ENCODE results near the gene HINFP.
"Not testable (repeated sequence)": the region's sequence is repeated elsewhere in the genome, so short reads cannot be mapped to it uniquely, and the experiment has no call there.

Gene HINFP

GRCh38 chr11:119117004-119117706, 4.2 kb upstream of the HINFP start:
- no peak for DNase-seq (ENCODE audit: low spot score)

- DNase-seq (ENCODE audit: low spot score) = no peak
These were observed 3.2 kb upstream of the HINFP start for GRCh38 chr11:119118227-119118626.

- DNase-seq (ENCODE audit: low spot score) = no peak
These were observed 2.4 kb upstream of the HINFP start for GRCh38 chr11:119118946-119119345.

GRCh38 chr11:119120639-119121007, 757 bp upstream of the HINFP start:
- DNase-seq (ENCODE audit: low spot score) = no peak

GRCh38 chr11:119121811-119122124, 388 bp downstream of the HINFP start:
- no peak for DNase-seq (ENCODE audit: low spot score)

- DNase-seq (ENCODE audit: low spot score) = no peak
These were observed 4.4 kb downstream of the HINFP start for GRCh38 chr11:119125821-119126220.

- DNase-seq (ENCODE audit: low spot score) = no peak
These were observed 5.4 kb downstream of the HINFP start for GRCh38 chr11:119126675-119127268.

- no peak for DNase-seq (ENCODE audit: low spot score)
These were observed 9.3 kb downstream of the HINFP start for GRCh38 chr11:119130662-119131061.

GRCh38 chr11:119134389-119134978, 13.1 kb downstream of the HINFP start:
- DNase-seq (ENCODE audit: low spot score) = no peak

GRCh38 chr11:119139276-119139675, 17.9 kb downstream of the HINFP start:
- DNase-seq (ENCODE audit: low spot score) = not testable (repeated sequence)

- peak; percentile 74 for DNase-seq (ENCODE audit: low spot score)
These were observed 23.6 kb downstream of the HINFP start for GRCh38 chr11:119144825-119145486.

- DNase-seq (ENCODE audit: low spot score) = no peak
These were observed 24.2 kb downstream of the HINFP start for GRCh38 chr11:119145551-119145950.

- DNase-seq (ENCODE audit: low spot score) = no peak
These were observed 26.4 kb downstream of the HINFP start for GRCh38 chr11:119147604-119148333.

- no peak for DNase-seq (ENCODE audit: low spot score)
These were observed 27.3 kb downstream of the HINFP start for GRCh38 chr11:119148720-119149017.

GRCh38 chr11:119149018-119149785, 27.8 kb downstream of the HINFP start, which contains the start of gene ABCG4:
Gene ABCG4, plus strand, starts transcription at chr11:119149052. Its CDS starts 914 bp downstream, at chr11:119149966.
- DNase-seq (ENCODE audit: low spot score) = no peak

- no peak for DNase-seq (ENCODE audit: low spot score)
These were observed 28.5 kb downstream of the HINFP start for GRCh38 chr11:119149786-119150275.

- DNase-seq (ENCODE audit: low spot score) = no peak
These were observed 30.7 kb downstream of the HINFP start for GRCh38 chr11:119152043-119152442.

GRCh38 chr11:119152604-119153003, 31.2 kb downstream of the HINFP start:
- no peak for DNase-seq (ENCODE audit: low spot score)

- DNase-seq (ENCODE audit: low spot score) = no peak
These were observed 31.9 kb downstream of the HINFP start for GRCh38 chr11:119153049-119153818.

- DNase-seq (ENCODE audit: low spot score) = no peak
These were observed 32.8 kb downstream of the HINFP start for GRCh38 chr11:119154178-119154577.
